HepG2 (cell line): ENCODE measurements around the gene TADA2B. TPM values are rescaled to one million over a fixed set of nuclear protein-coding genes. Genes with fewer than 3 reads are reported as not detected.

Experiments
- BCL3 ChIP-seq: sonication (generic); formaldehyde crosslinking; IDR thresholded peaks from 2 replicates; pipeline ENCODE4 v1.5.1; 2020; ENCODE audit warnings: mild to moderate bottlenecking, missing genetic modification reagents, moderate library complexity
- CBX1 ChIP-seq: IDR thresholded peaks from one replicate; pipeline ENCODE4 v1.6.1; 2016; ENCODE audit warnings: antibody characterized with exemption, low read depth
- FOXO4 ChIP-seq: sonication (generic); formaldehyde crosslinking; conservative IDR thresholded peaks from 2 replicates; pipeline ENCODE4 v1.8.1; 2023; ENCODE audit warnings: missing genetic modification reagents
- HIC2 ChIP-seq: sonication (generic); formaldehyde crosslinking; IDR thresholded peaks from 2 replicates; pipeline ENCODE4 v1.9.0; 2022; ENCODE audit warnings: low read depth, missing genetic modification reagents
- HNRNPLL ChIP-seq: fragments of 200-400 bp; formaldehyde crosslinking; IDR thresholded peaks from 2 replicates; pipeline ENCODE4 v1.6.1; 2017; ENCODE audit warnings: mild to moderate bottlenecking, low read depth, low read length; ENCODE audit not compliant: poor library complexity, severe bottlenecking
- KDM5B ChIP-seq: sonication (generic); formaldehyde crosslinking; IDR thresholded peaks from 2 replicates; pipeline ENCODE4 v1.4.0; 2020; ENCODE audit warnings: missing genetic modification reagents, mild to moderate bottlenecking, borderline replicate concordance
- PREB ChIP-seq: sonication (generic); formaldehyde crosslinking; IDR thresholded peaks from 2 replicates; pipeline ENCODE4 v1.4.0; 2020; ENCODE audit warnings: missing genetic modification reagents
- PRMT3 ChIP-seq: sonication (generic); formaldehyde crosslinking; IDR thresholded peaks from 2 replicates; pipeline ENCODE4 v1.8.1; 2022; ENCODE audit warnings: low read depth, mild to moderate bottlenecking, moderate library complexity, missing genetic modification reagents, borderline replicate concordance
- RXRA ChIP-seq: sonication (generic); formaldehyde crosslinking; IDR thresholded peaks from 2 replicates; pipeline ENCODE4 v1.5.1; 2020; ENCODE audit warnings: missing genetic modification reagents
- SOX6 ChIP-seq, 2 experiments: fragments of 450-650 bp in 1 of 2; sonication (generic) in 1 of 2; formaldehyde crosslinking in 1 of 2; IDR thresholded peaks; 2 replicates each; pipeline versions ENCODE4 v1.4.0 to v1.6.1; 2017 to 2020; ENCODE audit warnings: antibody characterized with exemption in 1 of 2, mild to moderate bottlenecking in 1 of 2, missing genetic modification reagents in 1 of 2
- SRY ChIP-seq: sonication (generic); formaldehyde crosslinking; IDR thresholded peaks from 2 replicates; pipeline ENCODE4 v1.8.0; 2022; ENCODE audit warnings: mild to moderate bottlenecking, missing genetic modification reagents
- SUZ12 ChIP-seq: fragments of 150-350 bp; IDR thresholded peaks from 2 replicates; pipeline ENCODE4 v1.6.1; 2014; ENCODE audit warnings: low read depth, low read length
- TBX2 ChIP-seq: sonication (generic); formaldehyde crosslinking; IDR thresholded peaks from 2 replicates; pipeline ENCODE4 v1.5.0; 2020; ENCODE audit warnings: missing genetic modification reagents, mild to moderate bottlenecking, borderline replicate concordance
- TCF7L2 ChIP-seq: IDR thresholded peaks from 2 replicates; pipeline ENCODE4 v1.6.1; 2011; ENCODE audit warnings: mild to moderate bottlenecking, low read depth, low read length, moderate library complexity
- ZBTB7A ChIP-seq: sonication (generic); formaldehyde crosslinking; IDR thresholded peaks from 2 replicates; pipeline ENCODE4 v1.8.0; 2022; ENCODE audit warnings: mild to moderate bottlenecking, missing genetic modification reagents
- ZFP36 ChIP-seq: fragments of 150-350 bp; IDR thresholded peaks from 2 replicates; pipeline ENCODE4 v1.6.1; 2018; ENCODE audit warnings: borderline replicate concordance, low read length, low read depth; ENCODE audit not compliant: partially characterized antibody
- ZFP91 ChIP-seq: sonication (generic); formaldehyde crosslinking; IDR thresholded peaks from 2 replicates; pipeline ENCODE4 v1.9.0; 2022; ENCODE audit warnings: missing genetic modification reagents, mild to moderate bottlenecking, borderline replicate concordance
- ZMAT3 ChIP-seq: sonication (generic); formaldehyde crosslinking; conservative IDR thresholded peaks from 2 replicates; pipeline ENCODE4 v1.7.0; 2021; ENCODE audit warnings: missing genetic modification reagents
- ZNF513 ChIP-seq: sonication (generic); formaldehyde crosslinking; conservative IDR thresholded peaks from 2 replicates; pipeline ENCODE4 v1.5.0; 2020; ENCODE audit warnings: missing genetic modification reagents
- ZSCAN12 ChIP-seq: sonication (generic); formaldehyde crosslinking; IDR thresholded peaks from 2 replicates; pipeline ENCODE4 v1.9.0; 2021; ENCODE audit warnings: mild to moderate bottlenecking, missing genetic modification reagents
- polyA plus RNA-seq, 8 experiments: library from polyadenylated mRNA; depleted of rRNA in 3 of 8; stranded (reverse) in 7 of 8; unstranded in 1 of 8; fragments of >200 nt; fragmentation: Illumina TruSeq in 4 of 8; extraction: Trizol in 4 of 8; gene quantifications; 2 replicates each; pipeline versions ENCODE4 v1.2.1 to v1.2.3, GENCODE V29; 2011 to 2016; ENCODE audit warnings: low read depth in 4 of 8, missing spikeins in 1 of 8, mixed read lengths in 1 of 8; ENCODE audit not compliant: insufficient read depth in 1 of 8
- total RNA-seq, 5 experiments: library from RNA; depleted of rRNA; stranded (reverse); fragments of >200 nt; fragmentation: Illumina TruSeq; extraction: Trizol; gene quantifications; 2 replicates each; pipeline ENCODE4 v1.2.3, GENCODE V29; 2016; ENCODE audit warnings: low read depth in 1 of 5

Gene TADA2B
- total and polyA plus RNA-seq, 2 of the 13 experiments (the other 11 are each of a cell fraction or from before 2014, with no cell fraction given) = 4.6 to 8.9 TPM

- no peak for TF ChIP-seq SUZ12
- TF ChIP-seq PREB (CRISPR knock-in tag) = no peak
- TF ChIP-seq RXRA (CRISPR knock-in tag) = no peak
- TF ChIP-seq KDM5B (CRISPR knock-in tag) = no peak
- no peak for TF ChIP-seq ZNF513
- no peak for TF ChIP-seq SRY (CRISPR knock-in tag)
- no peak for TF ChIP-seq TCF7L2
- TF ChIP-seq ZBTB7A (CRISPR knock-in tag) = peak; percentile 87
- no peak for TF ChIP-seq FOXO4 (CRISPR knock-in tag)
- TF ChIP-seq CBX1 = peak; percentile 33
- no peak for TF ChIP-seq ZMAT3 (CRISPR knock-in tag)
- TF ChIP-seq HNRNPLL = no peak
- no peak for TF ChIP-seq ZSCAN12 (CRISPR knock-in tag)
- no peak for TF ChIP-seq BCL3 (CRISPR knock-in tag)
- 0 out of 2 replicates have a peak, but pooled peaks have one; percentile 32 for TF ChIP-seq TBX2 (CRISPR knock-in tag)
- TF ChIP-seq ZFP36 = no peak
- no peak for TF ChIP-seq PRMT3 (CRISPR knock-in tag)
- TF ChIP-seq ZFP91 (CRISPR knock-in tag) = peak; percentile 65; the same call in 1 of the 2 replicates
- no peak for TF ChIP-seq SOX6 (IDR thresholded peaks at IDR 0.05)
- TF ChIP-seq SOX6 (CRISPR knock-in tag; IDR thresholded peaks at IDR 0.05) = no peak
- no peak for TF ChIP-seq HIC2
These were observed 33.0 kb downstream of the TADA2B start (continued) for GRCh38 chr4:7075962-7076695.
